ENCODE data around the gene EYA3.

DNA sequence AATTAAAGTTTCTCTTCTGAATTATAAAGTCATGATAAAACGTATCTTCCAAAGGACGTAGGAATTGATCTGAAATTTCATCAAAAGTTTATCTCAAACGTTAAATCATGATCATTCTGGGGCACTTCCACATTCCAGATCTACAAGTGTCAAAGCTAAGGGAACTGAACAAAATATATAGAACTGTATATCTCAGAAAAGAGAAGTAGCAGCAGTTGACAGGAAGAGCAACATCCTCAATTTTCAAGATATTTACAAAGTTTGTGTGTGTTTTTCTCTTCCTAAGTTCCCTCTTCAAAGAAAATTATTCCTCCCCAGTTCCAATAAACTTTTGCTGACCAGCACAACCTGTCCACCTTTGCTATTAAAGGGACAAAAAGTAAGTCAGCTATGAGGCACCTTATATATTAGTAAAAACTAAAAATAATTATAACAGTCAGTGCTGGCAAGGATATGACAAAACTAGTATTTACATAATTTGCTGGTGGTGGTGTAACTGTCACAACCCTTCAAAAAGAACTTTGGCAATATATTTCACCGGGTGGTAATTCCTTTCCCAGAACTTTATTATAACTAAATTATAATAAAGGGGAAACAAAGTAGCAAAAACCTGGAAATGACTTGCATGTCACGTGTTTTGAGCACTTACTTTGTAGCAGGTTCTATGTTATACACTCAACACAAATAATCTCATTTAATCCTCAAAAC is 38.5 kb upstream of the EYA3 start:
- TF ChIP-seq POLR2AphosphoS5 (IDR thresholded peaks at IDR 0.05; ENCODE audit: low read depth, low read length) (no peak), POLR2A (IDR thresholded peaks at IDR 0.05; ENCODE audit: low read depth, low read length) (no peak)
